Stimulated activated CD4-positive, alpha-beta T cell treated with anti-CD3 and anti-CD28 coated beads, Interleukin-1b, Interleukin-23, amount 100 ng/mL, for 1 hour (primary cell): Measurements from ENCODE around the gene TBL1X.

Experiments
- DNase-seq, 2 donors: peaks; one replicate each; pipeline ENCODE4 v3.0.0-alpha.2; 2020; ENCODE audit warnings: low read depth in 2 of 2

TBL1X gene

GRCh38 chrX:9706421-9706820 lies 241.6 kb downstream of the TBL1X start:
- no peak for DNase-seq

GRCh38 chrX:9707306-9708033 lies 242.6 kb downstream of the TBL1X start:
- no peak for DNase-seq

- no peak for DNase-seq
Observed at GRCh38 chrX:9708086-9708485, 243.2 kb downstream of the TBL1X start.

- peak; percentile 39 to 56 for DNase-seq
Observed at GRCh38 chrX:9708923-9709553, 244.2 kb downstream of the TBL1X start.

- DNase-seq, result no peak
Observed at GRCh38 chrX:9710332-9710731, 245.5 kb downstream of the TBL1X start.

- DNase-seq, result no peak
Observed at GRCh38 chrX:9717376-9717775, 252.5 kb downstream of the TBL1X start.

- no peak for DNase-seq
Observed at GRCh38 chrX:9724711-9725110, 259.9 kb downstream of the TBL1X start.

- no peak for DNase-seq
Observed at GRCh38 chrX:9728261-9728660, 263.4 kb downstream of the TBL1X start.

- no peak for DNase-seq
Observed at GRCh38 chrX:9729171-9729885, 264.5 kb downstream of the TBL1X start.

GRCh38 chrX:9730078-9730477 lies 265.2 kb downstream of the TBL1X start:
- no peak for DNase-seq

GRCh38 chrX:9730752-9731151 lies 265.9 kb downstream of the TBL1X start:
- no peak for DNase-seq

- DNase-seq, result no peak
Observed at GRCh38 chrX:9737363-9737762, 272.5 kb downstream of the TBL1X start.

GRCh38 chrX:9738151-9738550 lies 273.3 kb downstream of the TBL1X start:
- DNase-seq, result no peak

- no peak for DNase-seq
Observed at GRCh38 chrX:9739130-9739529, 274.3 kb downstream of the TBL1X start.

- no peak for DNase-seq
Observed at GRCh38 chrX:9745417-9746115, 280.7 kb downstream of the TBL1X start.

- DNase-seq, result no peak
Observed at GRCh38 chrX:9746148-9746888, 281.5 kb downstream of the TBL1X start.

- no peak for DNase-seq
Observed at GRCh38 chrX:9747644-9748043, 282.8 kb downstream of the TBL1X start.

GRCh38 chrX:9749146-9749692 lies 284.4 kb downstream of the TBL1X start:
- no peak for DNase-seq

GRCh38 chrX:9757366-9757765 lies 292.5 kb downstream of the TBL1X start:
- no peak for DNase-seq

- no peak for DNase-seq
Observed at GRCh38 chrX:9758021-9758638, 293.3 kb downstream of the TBL1X start.

GRCh38 chrX:9759337-9759736 lies 294.5 kb downstream of the TBL1X start:
- no peak for DNase-seq
